Measurements from ENCODE around the gene CAMSAP3.
"Not testable (repeated sequence)": the region's sequence is repeated elsewhere in the genome, so short reads cannot be mapped to it uniquely, and the experiment has no call there.

CAMSAP3 gene

DNA sequence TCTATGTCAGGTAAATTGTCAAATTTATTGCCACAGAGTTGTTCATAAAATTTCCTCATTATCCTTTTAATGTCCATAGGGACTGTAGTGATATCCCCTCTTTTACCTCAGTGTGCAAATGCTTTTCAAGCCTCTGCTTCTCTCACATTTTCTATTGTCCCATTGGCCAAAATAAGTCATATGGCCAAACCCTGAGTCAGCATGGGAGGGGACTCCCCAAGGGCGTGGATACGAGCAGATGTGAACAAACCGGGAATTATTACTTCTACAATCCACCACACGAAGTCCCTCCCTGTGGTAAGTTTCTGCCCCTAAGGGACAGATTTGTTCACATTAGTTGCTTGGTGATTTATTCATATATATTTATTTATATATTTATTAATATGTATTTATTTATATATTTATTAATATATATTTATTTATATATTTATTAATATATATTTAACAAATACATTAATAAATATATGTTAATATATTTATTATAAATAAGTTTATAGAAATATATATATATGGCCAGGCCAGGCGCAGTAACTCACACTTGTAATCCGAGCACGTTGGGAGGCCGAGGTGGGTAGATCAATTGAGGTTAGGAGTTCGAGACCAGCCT lies 20.1 kb upstream of the CAMSAP3 start:
- peak; percentile 8 for DNase-seq

DNA sequence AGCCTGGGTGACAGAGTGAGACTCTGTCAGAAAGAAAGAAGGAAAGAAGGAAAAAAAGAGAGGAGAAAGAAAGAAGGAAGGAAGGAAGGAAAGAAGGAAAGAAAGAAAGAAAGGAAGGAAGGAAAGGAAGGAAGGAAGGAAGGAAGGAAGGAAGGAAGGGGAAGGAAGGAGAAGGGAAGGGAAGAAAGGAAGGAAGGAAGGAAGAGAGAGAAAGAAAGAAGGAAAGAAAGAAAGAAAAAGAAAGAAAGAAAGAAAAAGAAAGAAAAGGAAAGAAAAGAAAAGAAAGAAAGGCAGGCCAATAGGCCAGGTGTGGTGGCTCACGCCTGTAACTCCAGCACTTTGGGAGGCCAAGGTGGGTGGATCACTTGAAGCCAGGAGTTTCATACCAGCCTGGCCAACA lies 18.2 kb upstream of the CAMSAP3 start:
- DNase-seq, result not testable (repeated sequence)

DNA sequence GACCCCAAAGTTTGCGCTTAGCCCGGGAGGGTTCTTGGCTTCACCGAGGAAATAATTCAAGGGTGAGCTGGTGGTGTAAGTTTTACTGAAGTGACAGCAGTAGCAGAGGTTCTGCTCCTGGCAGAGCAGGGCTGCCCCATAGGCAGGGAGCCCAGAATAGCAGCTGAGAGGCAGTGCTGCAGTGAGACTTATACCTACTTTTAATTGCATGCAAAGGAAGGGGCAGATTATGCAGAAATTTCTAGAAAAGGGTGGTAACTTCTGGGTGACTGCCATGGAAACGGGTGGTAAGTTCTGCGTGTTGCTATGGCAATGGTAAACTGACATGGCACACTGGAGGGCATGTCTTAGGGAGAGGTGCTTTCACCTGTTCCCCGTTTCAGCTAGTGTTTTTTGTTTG lies 17.5 kb upstream of the CAMSAP3 start:
- no peak for DNase-seq

DNA sequence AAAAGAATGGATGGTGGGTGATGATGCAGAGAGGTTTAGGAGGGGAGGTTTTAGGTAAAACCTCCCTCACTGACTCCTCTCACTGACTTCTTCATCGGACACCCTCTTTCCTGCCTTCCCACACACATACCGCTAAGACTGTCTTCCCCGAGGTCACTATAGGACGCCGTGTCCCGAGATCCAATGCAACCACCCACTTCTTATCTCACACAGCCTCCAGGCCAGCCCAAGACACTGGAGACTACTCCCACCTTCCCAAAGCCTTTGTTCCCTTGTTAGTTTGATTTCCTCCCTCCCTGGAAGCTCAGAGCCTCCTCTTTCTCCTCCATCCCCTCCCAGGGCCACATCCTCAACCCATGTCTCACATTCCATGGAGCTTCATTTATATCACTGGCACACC lies 16.5 kb upstream of the CAMSAP3 start:
- no peak for DNase-seq

DNA sequence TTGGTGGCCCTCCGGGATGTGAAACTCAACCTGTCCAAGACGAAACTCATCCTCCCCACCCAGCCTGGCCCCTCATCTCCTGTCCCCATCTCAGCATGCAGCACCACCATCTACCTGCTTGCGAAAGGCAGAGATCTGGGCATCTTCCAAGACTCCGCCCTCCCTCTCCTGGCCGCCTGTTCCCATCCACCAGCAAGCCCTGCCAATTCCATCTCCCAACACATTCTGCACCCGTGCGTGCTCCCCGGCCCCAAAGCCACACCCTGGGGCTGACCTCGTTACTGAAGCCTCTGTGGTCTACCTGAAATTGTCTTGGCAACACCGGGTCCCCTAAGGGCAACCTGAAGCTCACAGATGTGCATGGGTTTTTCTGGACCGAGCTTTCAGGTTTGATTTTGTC lies 13.2 kb upstream of the CAMSAP3 start:
- no peak for DNase-seq

DNA sequence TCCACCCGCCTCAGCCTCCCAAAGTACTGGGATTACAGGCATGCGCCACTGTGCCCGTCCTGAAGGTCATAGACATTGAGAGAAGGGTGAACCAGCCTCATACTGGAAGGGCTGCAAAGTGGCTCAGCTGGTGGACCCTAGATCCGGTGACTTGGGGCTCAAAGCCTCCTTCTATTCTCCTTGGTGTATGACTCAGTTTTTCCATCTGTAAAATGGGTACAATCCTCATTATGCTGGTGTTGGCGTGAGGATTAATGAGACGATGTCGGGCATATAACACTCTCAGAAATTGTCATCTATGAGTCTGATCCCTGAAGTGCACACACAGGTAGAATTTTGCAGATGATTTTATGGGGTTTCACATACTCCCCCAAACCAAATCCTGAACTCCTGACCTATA lies 5.8 kb upstream of the CAMSAP3 start:
- DNase-seq, result no peak

DNA sequence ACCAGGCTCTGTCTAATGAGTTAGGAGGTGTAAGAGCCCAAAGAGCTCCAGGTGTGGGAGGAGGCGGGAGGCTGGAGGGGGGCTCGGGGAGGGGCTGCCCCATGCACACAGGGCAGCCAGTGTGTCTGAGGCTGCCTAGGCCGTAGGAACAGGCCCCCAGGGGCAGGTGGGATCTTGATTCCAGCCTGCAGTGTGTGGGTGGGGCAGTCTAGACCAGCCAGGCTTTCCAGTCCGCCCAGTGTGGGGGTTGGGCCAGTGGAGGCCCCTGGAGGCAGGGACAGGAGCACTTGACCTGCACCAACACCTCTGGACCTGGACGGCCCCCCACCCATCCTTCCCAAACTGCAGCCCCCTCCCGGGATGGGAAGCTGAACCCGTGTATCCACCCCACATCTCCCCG lies 5.4 kb upstream of the CAMSAP3 start:
- no peak for DNase-seq

DNA sequence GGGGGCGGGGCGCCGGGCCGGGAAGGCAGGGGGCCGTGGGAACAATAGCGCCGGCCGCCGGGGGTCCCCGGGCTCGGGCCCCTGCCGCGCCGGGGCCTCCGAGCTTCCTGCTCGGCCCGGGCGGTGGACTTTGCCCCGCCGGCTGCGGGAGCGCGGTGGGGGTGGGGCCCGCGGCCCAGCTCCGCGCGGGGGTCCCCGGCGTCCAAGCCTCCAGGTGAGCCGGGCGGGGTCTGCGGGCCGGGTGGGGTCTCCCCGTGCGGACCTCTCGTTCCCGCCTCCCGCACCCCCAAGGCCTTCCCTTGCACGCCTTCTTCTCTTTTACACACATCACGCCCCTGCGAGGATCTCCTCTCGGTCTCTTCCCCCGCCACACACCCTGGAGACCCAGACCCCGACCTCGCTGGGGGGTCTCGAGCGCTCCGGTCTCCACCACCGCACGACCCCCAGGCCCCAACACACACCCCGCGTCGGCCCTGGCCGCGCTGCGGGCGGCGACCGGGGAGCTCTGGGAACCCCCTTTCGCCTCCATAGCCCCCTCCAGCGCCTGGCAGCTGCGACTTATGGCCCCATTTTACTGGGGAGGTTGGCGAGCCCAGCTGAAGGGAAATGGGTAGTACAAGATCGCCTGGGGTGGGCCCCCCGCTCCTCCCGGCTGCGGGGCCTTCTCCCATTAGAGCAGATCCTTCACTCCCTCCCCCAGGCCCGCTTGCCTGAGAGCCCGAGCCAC lies 711 bp downstream of the CAMSAP3 start:
- no peak for DNase-seq

DNA sequence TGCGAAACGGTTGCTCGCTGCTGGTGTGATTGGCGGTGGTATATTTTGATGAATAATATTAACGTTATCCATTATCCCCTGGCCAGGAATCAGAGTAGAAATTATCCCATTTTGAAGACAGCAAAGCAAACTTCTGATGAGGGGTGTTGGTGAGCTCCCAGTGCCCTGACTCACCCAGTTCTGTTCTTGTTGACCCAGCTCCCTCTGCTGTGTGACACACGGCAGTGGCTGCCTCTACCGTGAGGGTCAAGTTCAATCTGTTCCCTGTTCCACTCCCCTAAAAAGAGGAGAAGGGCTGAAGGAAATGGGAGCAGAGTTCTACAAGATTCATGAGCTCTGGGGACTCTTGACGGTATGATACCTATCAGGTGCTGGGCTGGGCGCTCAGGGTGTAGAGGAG lies 2.0 kb downstream of the CAMSAP3 start:
- no peak for DNase-seq

DNA sequence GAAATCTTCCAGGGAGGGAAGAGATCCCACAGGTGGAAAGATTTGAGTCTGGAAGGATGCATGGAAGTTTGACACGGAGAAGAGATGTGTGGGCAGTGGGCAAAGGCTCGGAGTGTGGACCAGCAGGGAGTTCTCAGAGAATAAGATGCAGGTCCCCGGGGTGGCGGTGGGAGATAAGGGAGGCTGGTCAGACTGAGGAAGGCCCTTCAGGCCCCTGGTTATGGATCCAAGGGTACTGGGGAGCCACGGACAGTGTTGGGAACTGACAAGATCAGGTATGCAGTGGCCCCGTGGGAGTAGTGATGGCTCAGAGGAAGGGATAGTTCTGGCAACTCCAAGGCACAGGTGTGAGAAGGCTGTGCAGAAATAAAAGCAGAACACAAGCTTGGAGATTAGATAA lies 2.5 kb downstream of the CAMSAP3 start:
- no peak for DNase-seq

DNA sequence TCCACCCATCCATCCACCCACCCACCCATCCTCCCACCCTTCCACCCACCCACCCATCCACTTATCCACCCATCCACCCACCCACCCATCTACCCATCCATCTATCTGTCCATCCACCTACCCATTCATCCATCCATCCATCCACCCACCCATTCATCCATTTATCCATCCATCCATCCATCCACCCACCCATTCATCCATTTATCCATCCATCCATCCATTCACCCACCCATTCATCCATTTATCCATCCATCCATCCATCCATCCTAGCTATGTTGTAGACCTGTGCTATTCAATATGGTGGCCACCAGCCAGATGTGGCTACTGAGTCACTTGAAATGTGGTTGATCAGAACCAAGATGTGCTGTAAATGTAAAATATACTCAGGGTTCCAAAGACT lies 5.1 kb downstream of the CAMSAP3 start:
- DNase-seq, result no peak

DNA sequence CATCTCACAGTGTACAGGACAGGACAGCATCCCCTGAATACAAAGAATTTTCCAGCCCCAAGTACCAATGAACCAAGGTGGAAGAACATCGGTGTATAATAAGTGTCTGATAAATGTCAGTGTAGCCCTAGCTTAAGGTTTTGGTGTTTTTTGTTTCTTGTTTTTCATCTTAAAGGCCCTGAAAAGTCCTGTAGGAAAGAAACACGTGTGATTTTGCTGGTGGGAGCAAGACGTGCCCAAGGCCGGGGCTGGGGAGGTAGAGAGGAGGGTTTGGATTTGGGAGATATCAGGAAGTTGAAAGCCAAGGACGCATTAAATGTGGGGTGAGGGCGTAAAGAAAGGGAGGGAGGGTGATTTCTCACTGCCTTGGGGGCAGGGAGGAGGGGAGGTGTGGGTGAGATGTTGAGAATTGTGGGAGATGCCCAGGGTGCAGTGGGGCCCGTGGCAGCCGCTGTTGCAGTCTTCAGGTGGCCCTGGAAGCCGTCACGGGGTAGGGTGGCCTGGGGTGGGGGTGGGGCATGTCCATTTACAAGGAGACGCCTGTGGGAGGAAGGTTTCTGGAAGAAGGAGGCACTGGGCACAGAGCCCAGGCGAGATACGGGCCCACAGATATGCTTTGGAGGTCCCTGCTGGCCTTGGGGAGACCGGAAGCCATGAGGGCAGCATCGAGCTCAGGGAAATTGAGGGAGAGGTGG lies 6.7 kb downstream of the CAMSAP3 start:
- DNase-seq, result no peak

DNA sequence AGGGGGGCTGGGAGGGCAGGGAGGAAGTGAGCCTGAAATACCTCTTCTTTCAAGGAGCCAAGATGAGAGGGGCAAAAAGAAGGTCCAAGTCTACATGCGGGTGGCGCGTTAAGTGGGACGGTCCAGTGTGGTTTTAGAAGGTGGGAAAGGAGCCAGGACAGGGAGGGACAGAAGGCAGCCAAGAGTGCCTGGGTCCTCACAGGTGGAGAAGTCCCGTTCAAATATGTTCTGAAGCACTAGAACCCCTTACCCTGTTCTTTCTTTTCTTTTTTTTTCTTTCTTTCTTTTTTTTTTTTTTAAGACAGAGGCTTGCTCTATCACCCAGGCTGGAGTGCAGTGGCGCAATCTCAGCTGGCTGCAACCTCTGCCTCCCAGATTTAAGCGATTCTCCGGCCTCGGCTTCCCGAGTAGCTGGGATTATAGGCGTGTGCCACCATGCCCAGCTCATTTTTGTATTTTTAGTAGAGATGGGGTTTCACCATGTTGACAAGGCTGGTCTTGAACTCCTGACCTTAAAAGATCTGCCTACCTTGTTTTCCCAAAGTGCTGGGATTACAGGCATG lies 7.4 kb downstream of the CAMSAP3 start:
- no peak for DNase-seq

DNA sequence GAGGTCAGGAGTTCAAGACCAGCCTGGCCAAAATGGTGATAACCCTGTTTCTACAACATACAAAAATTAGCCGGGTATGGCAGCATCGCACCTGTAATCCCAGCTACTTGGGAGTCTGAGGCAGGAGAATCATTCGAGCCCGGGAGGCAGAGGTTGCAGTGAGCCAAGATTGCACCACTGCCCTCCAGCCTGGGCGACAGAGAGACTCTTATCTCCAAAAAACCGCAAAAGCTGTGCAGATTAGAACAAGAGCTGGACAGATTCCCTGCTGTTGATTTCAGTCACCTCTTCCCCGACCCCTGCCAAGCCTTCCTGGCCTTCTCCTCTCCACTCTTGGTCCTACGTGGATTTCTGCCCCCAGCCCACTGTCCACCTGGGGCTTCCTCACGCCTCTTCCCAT lies 8.3 kb downstream of the CAMSAP3 start:
- no peak for DNase-seq

DNA sequence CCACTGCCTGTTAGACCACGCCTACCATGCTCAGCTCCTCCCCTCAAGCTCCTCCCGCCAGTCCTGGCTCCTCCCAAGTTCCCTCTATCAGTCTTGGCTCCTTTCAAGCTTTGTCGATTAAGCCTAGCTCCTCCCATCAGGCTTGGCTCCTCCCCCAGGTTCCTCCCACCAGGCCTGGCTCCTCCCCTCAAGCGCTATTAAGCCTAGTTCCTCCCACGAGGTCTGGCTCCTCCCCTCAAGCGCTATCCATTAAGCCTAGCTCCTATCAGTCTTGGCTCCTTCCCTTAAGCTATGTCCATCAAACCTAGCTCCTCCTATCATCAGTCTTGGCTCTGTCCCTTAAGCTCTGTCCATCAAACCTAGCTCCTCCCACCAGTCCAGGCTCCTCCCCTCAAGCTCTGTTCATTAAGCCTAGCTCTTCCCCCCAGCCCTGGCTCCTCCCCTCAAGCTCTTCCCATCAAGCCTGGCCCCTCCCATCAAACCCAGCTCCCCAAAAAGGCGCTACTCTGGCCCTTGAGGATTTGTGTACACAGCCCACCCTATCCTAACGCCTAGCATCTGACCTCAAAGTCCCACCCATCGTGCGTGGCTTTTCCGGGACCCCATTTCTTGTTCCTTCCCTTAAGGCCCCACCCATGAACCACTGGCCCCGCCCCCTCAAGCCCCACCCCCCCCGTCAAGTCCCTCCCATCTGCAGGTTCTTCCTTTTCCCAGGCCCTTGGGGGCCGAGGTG lies 10.0 kb downstream of the CAMSAP3 start:
- peak; percentile 29 for DNase-seq

DNA sequence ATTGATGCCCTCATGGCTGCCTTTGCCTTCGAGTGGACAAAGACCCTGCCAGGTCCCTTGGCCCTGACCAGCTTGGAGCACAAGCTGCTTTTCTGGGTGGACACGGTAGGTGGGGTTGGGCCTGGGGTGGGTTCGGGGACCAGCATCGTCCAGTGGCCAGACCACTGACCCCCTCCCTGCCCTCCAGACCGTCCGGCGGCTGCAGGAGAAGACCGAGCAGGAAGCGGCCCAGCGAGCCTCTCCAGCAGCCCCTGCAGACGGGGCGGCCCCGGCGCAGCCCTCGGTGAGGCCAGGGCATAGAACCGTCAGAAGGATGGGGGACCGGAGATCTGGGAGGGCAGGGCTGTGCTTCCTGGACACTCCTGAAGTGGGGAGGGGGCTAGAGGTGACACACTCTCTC lies 10.6 kb downstream of the CAMSAP3 start:
- no peak for DNase-seq

DNA sequence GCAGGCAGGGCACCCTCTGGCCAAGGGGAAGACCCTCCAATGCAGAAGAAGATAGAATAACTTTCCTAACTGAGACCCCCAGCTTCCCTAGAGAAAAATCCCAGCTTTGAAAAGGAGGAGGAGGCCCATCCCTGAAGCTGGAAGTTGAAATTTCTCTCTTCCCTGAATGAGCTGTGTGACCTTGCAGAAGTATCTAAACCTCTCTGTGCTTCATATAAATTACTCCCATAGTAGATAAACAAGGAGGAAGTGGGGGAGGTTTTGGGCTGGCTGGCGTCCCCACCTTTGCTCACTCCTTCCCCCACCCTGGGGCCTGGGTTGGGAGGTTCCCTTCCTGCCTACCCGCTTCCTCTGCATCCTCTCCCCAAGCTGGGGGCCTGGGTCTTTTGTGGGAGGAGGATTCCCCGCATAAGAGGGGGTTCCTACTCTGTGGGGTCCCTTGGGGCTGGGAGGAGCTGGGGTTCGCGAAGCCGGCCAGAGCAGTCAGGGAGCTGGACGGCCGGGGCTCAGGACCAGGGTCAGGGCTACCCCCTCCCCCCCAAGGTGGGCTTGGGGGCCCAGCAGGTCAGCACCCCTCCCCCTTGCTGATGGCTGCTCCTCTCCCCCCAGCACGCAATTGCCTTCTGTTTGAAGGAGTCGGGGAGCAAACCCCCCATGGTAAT lies 11.7 kb downstream of the CAMSAP3 start:
- no peak for DNase-seq

DNA sequence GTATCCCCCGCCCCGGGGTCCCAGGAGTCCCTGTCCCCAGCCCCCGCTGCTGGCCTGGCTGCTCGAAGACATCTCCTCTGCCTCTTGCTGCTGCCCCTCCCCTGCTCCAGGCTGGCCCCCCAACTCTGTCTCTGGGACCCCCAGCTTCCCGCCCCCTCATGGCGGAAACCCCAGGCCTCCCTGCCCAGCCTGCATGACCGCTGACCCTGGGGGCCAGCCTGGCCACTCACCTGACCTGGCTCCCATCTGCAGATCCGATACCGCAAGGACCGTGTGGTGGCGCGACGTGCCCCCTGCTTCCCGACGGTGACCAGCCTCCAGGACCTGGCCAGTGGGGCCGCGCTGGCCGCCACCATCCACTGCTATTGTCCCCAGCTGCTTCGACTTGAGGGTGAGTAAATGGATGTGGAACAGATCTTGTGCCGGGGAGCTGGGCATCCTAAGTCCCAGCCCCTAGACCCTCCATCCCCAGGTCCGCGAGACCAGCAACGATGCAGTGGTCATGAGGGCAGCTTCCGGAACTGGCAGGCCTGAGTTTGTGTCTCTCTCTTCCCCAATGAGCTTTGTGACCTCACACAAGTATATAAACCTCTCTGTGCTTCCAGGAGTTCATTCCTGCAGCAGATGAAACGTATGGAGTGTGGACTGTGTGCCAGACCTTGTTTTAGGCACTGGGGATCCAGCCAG lies 12.4 kb downstream of the CAMSAP3 start:
- no peak for DNase-seq

DNA sequence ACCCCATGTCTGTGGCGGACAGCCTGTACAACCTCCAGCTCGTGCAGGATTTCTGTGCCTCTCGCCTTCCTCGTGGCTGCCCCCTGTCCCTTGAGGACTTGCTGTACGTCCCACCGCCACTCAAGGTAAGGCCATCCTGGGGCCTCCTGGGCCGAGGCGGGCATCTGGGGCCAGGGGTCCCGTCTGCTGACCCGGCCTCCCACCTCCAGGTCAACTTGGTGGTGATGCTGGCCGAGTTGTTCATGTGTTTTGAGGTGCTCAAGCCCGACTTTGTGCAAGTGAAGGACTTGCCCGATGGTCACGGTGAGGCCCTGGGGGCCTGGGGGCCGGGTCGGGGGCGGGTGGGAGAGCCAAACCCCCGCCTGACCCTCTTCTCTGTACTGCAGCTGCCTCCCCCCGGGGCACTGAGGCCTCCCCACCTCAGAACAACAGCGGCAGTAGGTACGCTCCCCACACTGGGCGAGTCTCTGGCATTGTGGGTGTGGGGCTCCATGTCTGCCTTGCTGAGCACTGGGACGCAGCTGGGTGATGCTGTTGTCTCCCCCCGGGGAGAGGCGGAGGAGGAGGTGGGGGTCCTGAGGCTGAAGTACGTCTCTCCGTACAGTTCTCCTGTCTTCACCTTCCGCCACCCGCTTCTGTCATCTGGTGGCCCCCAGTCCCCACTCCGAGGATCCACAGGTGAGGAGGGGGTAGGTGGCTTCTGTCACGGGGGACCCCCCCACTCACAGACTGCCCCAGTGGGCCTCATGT lies 15.0 kb downstream of the CAMSAP3 start:
- no peak for DNase-seq

DNA sequence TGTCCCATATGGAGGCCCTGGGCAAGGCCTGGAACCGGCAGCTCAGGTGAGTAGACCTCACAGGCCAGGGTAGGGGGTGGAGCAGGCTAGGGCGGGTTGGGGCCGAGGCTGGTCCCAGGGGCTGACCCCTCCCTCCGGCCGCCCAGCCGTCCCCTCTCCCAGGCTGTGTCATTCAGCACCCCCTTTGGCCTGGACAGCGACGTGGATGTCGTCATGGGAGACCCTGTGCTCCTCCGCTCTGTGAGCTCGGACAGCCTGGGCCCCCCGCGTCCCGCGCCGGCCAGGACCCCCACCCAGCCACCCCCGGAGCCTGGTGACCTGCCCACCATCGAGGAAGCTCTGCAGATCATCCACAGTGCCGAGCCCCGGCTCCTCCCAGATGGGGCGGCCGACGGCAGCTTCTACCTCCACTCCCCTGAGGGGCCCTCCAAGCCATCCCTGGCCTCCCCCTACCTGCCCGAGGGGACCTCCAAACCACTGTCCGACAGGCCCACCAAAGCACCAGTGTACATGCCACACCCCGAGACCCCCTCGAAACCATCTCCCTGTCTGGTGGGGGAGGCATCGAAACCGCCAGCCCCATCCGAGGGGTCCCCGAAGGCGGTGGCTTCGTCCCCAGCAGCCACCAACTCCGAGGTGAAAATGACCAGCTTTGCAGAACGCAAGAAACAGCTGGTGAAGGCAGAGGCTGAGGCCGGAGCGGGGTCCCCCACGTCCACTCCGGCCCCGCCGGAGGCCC lies 16.0 kb downstream of the CAMSAP3 start:
- no peak for DNase-seq
